ENCODE results near the gene MSL3B.

DNA sequence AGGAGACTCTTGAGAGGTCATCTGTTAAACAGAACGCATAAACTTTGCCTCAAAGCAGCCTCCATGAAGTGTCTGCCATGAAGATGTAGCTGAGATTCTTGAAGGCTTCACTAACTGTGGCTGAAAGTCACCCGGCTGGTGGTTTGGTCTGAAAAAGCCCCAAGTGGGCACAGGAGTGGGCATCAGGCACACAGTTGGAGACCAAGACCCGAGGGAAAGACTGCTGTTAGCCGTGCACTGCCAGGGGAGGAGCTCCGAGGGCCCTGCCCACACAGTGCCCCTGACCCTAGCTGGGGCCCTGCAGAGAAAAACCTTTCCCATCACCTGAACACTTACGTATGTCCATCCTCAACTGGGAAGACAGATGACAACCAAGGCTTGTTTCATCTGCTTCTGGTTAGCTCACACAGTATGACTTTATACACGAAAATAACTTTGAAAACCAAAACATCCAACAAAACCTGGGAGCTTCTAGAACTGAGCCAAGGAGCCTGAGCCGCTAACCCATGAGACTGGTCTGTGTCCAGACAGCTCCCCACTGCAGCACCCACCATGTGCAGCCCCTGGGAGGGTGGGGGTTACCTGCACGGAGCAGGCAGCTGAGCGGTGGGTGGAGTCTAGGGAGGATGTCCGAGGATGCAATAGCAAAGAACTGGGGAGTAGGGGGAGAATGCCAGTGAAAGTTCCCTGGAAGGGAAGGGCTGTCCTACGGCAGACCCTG, 29.3 kb downstream of the MSL3B start:
- TF ChIP-seq, protein P1, sequence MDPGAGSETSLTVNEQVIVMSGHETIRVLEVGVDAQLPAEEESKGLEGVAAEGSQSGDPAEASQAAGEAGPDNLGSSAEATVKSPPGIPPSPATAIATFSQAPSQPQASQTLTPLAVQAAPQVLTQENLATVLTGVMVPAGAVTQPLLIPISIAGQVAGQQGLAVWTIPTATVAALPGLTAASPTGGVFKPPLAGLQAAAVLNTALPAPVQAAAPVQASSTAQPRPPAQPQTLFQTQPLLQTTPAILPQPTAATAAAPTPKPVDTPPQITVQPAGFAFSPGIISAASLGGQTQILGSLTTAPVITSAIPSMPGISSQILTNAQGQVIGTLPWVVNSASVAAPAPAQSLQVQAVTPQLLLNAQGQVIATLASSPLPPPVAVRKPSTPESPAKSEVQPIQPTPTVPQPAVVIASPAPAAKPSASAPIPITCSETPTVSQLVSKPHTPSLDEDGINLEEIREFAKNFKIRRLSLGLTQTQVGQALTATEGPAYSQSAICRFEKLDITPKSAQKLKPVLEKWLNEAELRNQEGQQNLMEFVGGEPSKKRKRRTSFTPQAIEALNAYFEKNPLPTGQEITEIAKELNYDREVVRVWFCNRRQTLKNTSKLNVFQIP (CRISPR knock-in tag; IDR thresholded peaks at IDR 0.05; ENCODE audit: borderline replicate concordance, low read depth): no peak
- TF ChIP-seq ZFP30 (CRISPR knock-in tag; IDR thresholded peaks at IDR 0.05) (no peak), ESRRG (CRISPR knock-in tag; IDR thresholded peaks at IDR 0.05) (no peak)
- TF ChIP-seq, protein P2, sequence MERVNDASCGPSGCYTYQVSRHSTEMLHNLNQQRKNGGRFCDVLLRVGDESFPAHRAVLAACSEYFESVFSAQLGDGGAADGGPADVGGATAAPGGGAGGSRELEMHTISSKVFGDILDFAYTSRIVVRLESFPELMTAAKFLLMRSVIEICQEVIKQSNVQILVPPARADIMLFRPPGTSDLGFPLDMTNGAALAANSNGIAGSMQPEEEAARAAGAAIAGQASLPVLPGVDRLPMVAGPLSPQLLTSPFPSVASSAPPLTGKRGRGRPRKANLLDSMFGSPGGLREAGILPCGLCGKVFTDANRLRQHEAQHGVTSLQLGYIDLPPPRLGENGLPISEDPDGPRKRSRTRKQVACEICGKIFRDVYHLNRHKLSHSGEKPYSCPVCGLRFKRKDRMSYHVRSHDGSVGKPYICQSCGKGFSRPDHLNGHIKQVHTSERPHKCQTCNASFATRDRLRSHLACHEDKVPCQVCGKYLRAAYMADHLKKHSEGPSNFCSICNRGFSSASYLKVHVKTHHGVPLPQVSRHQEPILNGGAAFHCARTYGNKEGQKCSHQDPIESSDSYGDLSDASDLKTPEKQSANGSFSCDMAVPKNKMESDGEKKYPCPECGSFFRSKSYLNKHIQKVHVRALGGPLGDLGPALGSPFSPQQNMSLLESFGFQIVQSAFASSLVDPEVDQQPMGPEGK (CRISPR knock-in tag; IDR thresholded peaks at IDR 0.05; ENCODE audit: borderline replicate concordance): no peak
- TF ChIP-seq, protein P3, sequence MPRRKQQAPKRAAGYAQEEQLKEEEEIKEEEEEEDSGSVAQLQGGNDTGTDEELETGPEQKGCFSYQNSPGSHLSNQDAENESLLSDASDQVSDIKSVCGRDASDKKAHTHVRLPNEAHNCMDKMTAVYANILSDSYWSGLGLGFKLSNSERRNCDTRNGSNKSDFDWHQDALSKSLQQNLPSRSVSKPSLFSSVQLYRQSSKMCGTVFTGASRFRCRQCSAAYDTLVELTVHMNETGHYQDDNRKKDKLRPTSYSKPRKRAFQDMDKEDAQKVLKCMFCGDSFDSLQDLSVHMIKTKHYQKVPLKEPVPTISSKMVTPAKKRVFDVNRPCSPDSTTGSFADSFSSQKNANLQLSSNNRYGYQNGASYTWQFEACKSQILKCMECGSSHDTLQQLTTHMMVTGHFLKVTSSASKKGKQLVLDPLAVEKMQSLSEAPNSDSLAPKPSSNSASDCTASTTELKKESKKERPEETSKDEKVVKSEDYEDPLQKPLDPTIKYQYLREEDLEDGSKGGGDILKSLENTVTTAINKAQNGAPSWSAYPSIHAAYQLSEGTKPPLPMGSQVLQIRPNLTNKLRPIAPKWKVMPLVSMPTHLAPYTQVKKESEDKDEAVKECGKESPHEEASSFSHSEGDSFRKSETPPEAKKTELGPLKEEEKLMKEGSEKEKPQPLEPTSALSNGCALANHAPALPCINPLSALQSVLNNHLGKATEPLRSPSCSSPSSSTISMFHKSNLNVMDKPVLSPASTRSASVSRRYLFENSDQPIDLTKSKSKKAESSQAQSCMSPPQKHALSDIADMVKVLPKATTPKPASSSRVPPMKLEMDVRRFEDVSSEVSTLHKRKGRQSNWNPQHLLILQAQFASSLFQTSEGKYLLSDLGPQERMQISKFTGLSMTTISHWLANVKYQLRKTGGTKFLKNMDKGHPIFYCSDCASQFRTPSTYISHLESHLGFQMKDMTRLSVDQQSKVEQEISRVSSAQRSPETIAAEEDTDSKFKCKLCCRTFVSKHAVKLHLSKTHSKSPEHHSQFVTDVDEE (CRISPR knock-in tag; IDR thresholded peaks at IDR 0.05): no peak

Measured in SK-N-SH treated with all-trans-retinoic acid at 6 μM for 48 hours (cell line).